RWPE1 (cell line): ENCODE data around the gene ACTL6A.

Source experiments
- CTCF ChIA-PET: fragments of 350-600 bp; sonication (Branson Sonifier 250); formaldehyde crosslinking; extraction: SDS; loops from one replicate; lab custom pipeline; 2021; lab: Yijun Ruan, JAX
- POLR2A ChIA-PET: fragments of 400-600 bp; formaldehyde crosslinking; extraction: SDS; loops from one replicate; lab custom pipeline; 2020; ENCODE audit warnings: antibody characterized with exemption; ENCODE audit not compliant: low non-redundant PET; lab: Yijun Ruan, JAX
- DNase-seq: peaks from one replicate; pipeline ENCODE4 v3.0.0; 2012; ENCODE audit warnings: low spot score
- H3K27ac ChIP-seq: fragments of 450-650 bp; 2 replicates; pipeline ENCODE4 v1.5.1; 2017
- TF ChIP-seq, protein P1 (sequence below): fragments of 450-650 bp; conservative IDR thresholded peaks from 2 replicates; pipeline ENCODE4 v1.5.1; 2017; ENCODE audit warnings: low read depth, mild to moderate bottlenecking

The ACTL6A gene

DNA sequence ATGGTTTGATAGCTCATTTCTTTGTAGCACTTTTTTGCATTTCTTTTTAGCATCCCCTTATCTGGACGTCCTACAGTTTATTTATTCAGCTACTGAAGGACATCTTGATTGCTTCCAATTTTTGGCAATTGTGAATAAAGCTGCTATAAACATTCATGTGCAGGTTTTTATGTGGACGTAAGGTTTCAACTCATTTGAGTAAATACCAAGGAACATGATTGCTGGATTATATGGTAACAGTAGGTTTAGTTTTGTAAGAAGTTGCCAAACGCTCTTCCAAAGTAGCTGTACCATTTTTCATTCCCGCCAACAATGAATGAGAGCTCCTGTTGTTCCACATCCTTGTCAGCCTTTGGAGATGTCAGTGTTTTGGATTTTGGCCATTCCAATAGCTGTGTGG is 29.5 kb upstream of the ACTL6A start:
- TF ChIP-seq, protein P1, sequence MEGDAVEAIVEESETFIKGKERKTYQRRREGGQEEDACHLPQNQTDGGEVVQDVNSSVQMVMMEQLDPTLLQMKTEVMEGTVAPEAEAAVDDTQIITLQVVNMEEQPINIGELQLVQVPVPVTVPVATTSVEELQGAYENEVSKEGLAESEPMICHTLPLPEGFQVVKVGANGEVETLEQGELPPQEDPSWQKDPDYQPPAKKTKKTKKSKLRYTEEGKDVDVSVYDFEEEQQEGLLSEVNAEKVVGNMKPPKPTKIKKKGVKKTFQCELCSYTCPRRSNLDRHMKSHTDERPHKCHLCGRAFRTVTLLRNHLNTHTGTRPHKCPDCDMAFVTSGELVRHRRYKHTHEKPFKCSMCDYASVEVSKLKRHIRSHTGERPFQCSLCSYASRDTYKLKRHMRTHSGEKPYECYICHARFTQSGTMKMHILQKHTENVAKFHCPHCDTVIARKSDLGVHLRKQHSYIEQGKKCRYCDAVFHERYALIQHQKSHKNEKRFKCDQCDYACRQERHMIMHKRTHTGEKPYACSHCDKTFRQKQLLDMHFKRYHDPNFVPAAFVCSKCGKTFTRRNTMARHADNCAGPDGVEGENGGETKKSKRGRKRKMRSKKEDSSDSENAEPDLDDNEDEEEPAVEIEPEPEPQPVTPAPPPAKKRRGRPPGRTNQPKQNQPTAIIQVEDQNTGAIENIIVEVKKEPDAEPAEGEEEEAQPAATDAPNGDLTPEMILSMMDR, result no peak
- no peak for DNase-seq
- H3K27ac ChIP-seq, result no peak overlapping the region
- CTCF ChIA-PET, result no interaction called here
- POLR2A ChIA-PET, result interaction anchor here (0.6 kb wide), 1 partner anchor 40 kb away, joined by 6 read pairs; no protein-coding TSS in a partner anchor

DNA sequence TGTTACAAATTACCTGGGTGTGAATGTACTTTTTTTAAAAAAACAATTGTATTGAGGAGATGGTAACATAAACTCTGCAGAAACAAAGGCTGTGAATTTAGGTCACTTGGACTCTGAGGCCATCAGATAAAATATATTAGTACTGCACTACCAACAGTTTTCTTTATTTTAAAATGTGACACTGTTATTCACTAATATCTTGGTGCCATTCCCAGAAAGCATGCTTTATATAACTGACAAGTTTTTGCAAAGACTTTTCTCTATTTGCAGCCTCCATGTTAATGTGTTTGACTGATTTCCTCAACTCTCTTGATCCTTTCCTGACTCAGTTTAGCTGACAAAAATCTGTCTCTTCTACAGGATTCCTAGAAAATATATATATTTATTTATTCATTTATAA is 26.5 kb upstream of the ACTL6A start:
- no peak for DNase-seq
- POLR2A ChIA-PET, result no interaction called here
- no peak overlapping the region for H3K27ac ChIP-seq
- TF ChIP-seq, protein P1, result no peak
- CTCF ChIA-PET, result no interaction called here

DNA sequence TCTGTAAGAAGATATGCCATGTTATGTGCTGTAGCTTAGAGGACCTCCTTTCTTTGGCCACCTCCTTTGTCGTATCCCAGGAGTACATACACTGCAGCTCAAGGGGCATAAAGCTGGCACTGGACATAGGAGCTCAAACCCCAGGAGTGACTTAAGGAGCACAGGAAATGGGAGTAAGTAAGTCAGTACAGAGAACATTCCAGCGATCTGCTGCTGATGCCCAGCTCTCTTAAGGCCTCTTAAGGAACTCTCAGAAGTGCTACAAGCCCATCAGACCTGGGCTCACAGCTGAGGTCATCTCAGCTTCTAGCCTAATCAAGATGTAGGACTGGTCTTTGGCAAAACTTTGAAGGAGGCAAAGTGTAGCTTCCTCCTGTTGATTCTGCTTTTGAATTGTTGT is 21.6 kb upstream of the ACTL6A start:
- TF ChIP-seq, protein P1, result no peak
- ChIA-PET CTCF (no interaction called here), POLR2A (no interaction called here)
- H3K27ac ChIP-seq, result no peak overlapping the region
- DNase-seq, result no peak

DNA sequence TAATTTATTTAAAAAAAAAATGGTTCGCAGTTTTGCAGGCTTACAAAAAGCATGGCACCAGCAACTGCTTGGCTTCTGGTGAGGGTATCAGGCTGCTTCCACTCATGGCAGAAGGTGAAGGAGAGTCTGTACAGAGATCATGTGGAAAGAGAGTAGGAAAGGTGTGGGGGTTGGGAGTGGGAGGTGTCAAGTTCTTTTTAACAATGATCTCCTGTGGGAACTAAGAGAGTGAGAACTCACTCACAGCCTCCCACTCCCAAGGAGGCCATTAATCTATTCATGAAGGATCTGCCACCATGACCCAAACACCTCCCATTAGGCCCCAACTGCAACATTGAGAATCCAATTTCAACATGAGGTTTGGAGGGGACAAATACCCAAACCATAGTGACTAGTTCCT is 21.1 kb upstream of the ACTL6A start:
- POLR2A ChIA-PET, result no interaction called here
- DNase-seq, result no peak
- CTCF ChIA-PET, result no interaction called here
- no peak overlapping the region for H3K27ac ChIP-seq
- TF ChIP-seq, protein P1, result no peak

DNA sequence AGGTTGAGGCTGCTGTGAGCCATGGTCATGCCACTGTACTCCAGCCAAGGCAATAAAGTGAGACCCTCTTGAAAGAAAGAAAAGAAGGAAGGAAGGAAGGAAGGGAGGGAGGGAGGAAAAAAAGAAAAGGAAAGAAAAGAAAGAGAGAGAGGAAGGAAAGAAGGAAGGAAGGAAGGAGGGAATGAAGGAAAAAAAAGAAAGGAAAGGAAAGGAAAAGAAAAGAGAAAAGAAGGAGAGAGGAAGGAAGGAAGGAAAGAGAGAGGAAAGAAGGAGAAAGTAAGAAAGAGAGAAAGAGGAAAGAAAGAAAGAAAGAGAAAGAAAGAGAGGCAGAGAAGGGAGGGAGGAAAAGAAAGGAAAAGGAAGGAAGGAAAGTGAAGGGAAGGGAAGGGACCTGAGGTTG is 20.4 kb upstream of the ACTL6A start:
- CTCF ChIA-PET, result no interaction called here
- TF ChIP-seq, protein P1, result no peak
- POLR2A ChIA-PET, result no interaction called here

DNA sequence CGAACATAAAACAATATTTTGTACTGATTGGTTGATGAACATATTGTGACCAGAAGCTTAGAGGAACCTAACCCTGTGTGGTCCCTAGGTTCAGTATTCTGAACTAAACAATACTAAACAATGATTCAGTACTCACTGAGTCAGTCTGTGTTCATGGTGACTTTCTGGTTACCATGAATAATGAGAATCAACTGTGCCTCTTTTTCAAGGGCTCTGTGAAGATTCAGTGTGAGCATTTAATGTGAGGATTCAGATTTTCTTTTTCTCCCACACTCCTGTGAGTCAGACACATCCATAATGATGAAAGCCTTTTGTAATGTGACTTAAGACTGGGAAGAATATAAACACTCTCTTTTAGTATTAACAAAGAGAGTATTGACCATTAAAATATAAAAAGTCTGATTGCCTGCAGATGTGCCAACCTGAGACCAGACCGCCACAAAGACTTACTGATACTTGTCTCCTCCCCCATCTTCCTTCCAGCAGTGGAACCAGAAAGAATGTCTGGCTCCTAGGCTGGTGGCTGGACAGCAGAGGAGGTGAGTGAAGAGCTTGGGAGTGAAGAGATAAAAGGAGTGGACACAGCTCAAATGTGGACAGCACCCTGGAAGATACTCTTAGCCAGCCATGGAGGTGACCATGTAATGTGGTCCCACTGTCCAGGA is 17.6 kb upstream of the ACTL6A start:
- POLR2A ChIA-PET, result no interaction called here
- TF ChIP-seq, protein P1, result no peak
- DNase-seq, result no peak
- CTCF ChIA-PET, result no interaction called here
- H3K27ac ChIP-seq, result no peak overlapping the region

More for the DNA sequence above, 20.4 kb upstream of the ACTL6A start:
- no peak for DNase-seq
- no peak overlapping the region for H3K27ac ChIP-seq
